GM12801 (cell line): ENCODE data around the gene MFSD6L.

Experiments
- TF ChIP-seq, protein P1 (sequence below): IDR thresholded peaks from one replicate; pipeline ENCODE4 v1.5.1; 2011; ENCODE audit warnings: control low read depth; ENCODE audit not compliant: insufficient read length; ENCODE audit errors: extremely low read depth

MFSD6L gene

DNA sequence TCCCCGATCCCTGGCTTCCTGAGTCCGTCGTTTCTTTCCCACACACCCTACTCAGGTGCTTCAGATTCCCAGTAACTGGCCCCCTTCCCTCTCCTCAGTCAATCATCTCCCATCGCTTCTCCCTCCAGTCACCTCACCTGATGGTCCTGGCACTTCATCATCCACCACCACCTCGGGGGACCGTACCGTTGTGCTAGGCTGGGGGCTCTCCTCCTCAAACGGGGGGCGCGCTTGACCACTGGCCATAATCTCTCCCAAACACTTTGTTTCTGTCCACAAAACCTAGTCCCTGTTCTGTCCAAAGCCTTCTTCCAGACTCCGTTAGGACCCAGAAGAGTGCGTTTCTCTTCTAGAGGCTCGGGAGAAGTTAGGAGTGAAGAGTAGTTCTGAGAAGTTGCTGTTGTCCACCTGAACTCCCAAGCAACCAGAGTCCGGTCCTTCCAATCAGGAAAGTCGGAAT, 41.0 kb downstream of the MFSD6L start, which contains the start of gene SPDYE4:
Gene SPDYE4, minus strand, starts transcription at position 410 of the 460 bp plus-strand sequence. Its CDS starts 164 bp downstream, at position 246.
- TF ChIP-seq, protein P1, sequence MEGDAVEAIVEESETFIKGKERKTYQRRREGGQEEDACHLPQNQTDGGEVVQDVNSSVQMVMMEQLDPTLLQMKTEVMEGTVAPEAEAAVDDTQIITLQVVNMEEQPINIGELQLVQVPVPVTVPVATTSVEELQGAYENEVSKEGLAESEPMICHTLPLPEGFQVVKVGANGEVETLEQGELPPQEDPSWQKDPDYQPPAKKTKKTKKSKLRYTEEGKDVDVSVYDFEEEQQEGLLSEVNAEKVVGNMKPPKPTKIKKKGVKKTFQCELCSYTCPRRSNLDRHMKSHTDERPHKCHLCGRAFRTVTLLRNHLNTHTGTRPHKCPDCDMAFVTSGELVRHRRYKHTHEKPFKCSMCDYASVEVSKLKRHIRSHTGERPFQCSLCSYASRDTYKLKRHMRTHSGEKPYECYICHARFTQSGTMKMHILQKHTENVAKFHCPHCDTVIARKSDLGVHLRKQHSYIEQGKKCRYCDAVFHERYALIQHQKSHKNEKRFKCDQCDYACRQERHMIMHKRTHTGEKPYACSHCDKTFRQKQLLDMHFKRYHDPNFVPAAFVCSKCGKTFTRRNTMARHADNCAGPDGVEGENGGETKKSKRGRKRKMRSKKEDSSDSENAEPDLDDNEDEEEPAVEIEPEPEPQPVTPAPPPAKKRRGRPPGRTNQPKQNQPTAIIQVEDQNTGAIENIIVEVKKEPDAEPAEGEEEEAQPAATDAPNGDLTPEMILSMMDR: no peak

GRCh38 chr17:8757189-8757588, 42.0 kb downstream of the MFSD6L start:
- TF ChIP-seq, protein P1: no peak

- TF ChIP-seq, protein P1: no peak
Measured at GRCh38 chr17:8755590-8756255, 43.4 kb downstream of the MFSD6L start.

DNA sequence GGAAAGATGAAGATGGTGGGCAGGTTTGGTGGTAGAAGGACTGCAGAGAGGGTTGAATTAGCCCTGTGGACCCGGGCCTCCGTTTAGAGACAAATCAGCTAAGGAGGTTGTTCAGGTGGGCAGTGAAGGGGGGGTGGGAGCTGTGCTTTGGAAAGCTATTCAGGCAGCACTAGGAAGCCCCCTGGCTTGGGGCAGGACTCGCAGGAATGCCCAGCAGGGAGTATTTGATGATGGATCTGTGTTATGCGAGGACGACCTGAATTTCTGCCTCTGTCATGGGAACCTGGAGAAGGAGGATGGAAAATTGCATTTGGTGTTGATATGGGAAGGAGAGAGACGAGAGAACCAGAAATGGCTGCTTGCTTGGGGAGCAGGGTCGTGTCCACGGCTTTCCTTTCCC, 44.3 kb downstream of the MFSD6L start:
- TF ChIP-seq, protein P1: no peak

GRCh38 chr17:8753976-8754440, 45.2 kb downstream of the MFSD6L start:
- TF ChIP-seq, protein P1: no peak

GRCh38 chr17:8753136-8753975, 45.8 kb downstream of the MFSD6L start:
- TF ChIP-seq, protein P1: no peak

DNA sequence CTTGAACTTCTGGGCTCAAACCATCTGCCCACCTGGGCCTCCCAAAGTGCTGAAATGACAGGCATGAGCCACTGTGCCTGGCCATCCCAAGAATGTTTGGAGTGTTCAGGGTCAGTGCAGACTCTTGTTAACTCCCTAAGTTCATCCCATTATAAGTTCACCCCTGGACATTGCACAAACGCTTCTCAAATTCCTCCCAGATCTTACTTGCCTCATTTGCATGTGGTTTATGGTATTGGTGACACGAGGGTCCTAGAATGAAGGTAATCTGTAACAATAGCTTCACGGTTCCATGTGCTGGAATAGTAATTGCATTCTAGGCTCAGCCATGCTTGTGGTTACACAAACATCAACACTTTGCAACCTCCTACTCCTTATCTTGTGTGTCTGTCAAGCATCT, 49.5 kb downstream of the MFSD6L start:
- TF ChIP-seq, protein P1: no peak
